HL-60 (cell line): ENCODE measurements around the gene MFF.

ENCODE experiments used
- DNase-seq, 2 experiments: peaks; one replicate each; pipeline ENCODE4 v3.0.0-alpha.2; 2010 to 2020; ENCODE audit warnings: low read depth in 1 of 2, low spot score in 1 of 2
- H3K27ac ChIP-seq: fragments of 250-450 bp; sonication (Bioruptor Pico); replicated peaks from 2 replicates; pipeline ENCODE4 v1.5.1; 2020; ENCODE audit warnings: mild to moderate bottlenecking, moderate library complexity
- H3K27me3 ChIP-seq: fragments of 250-450 bp; sonication (Bioruptor Pico); 2 replicates; pipeline ENCODE4 v1.5.1; 2021; ENCODE audit warnings: mild to moderate bottlenecking, moderate library complexity; ENCODE audit not compliant: insufficient read depth, poor library complexity, severe bottlenecking
- H3K4me3 ChIP-seq: replicated peaks from 2 replicates; pipeline ENCODE4 v1.5.1; 2011; ENCODE audit warnings: mild to moderate bottlenecking, control low read depth, low read length; ENCODE audit not compliant: insufficient read depth
- GABPA ChIP-seq: IDR thresholded peaks from 2 replicates; pipeline ENCODE4 v1.6.1; 2012; ENCODE audit warnings: low read depth
- POLR2AphosphoS5 ChIP-seq: IDR thresholded peaks from 2 replicates; pipeline ENCODE4 v1.6.1; 2012; ENCODE audit warnings: low read depth
- SPI1 ChIP-seq: IDR thresholded peaks from 2 replicates; pipeline ENCODE4 v1.6.1; 2012; ENCODE audit warnings: low read depth, mild to moderate bottlenecking, borderline replicate concordance
- TF ChIP-seq, protein P1 (sequence below): IDR thresholded peaks from 2 replicates; pipeline ENCODE4 v1.6.1; 2012; ENCODE audit warnings: low read depth; ENCODE audit not compliant: insufficient replicate concordance
- TF ChIP-seq, protein P2 (sequence below): IDR thresholded peaks from one replicate; pipeline ENCODE4 v1.5.1; 2011; ENCODE audit warnings: low read length, control low read depth, inconsistent platforms; ENCODE audit not compliant: insufficient read depth

Gene MFF

DNA sequence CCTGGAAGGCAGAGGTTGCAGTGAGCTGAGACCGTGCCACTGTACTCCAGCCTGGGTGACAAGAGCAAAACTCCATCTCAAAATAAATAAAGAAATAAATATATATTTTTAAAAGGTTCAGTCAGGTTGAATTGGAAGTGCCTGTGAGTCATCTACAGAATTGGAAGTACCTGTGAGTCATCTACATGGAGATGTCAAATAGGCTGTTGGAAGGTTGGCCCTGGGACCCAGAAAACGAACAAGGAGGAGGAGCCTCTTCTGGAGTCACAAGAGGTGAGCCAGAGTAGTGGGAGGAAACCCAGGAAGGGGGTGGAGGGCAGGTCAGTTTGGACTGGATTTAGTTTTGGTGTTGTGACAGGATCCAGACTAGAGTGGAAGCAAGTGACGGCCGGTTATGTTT, 77.9 kb downstream of the MFF start:
- Histone ChIP-seq H3K4me3 (no peak overlapping the region), H3K27ac (no peak overlapping the region), H3K27me3 (no peaks in the 10 kb centered on the region)
- TF ChIP-seq POLR2AphosphoS5 = no peak
- TF ChIP-seq, protein P1, sequence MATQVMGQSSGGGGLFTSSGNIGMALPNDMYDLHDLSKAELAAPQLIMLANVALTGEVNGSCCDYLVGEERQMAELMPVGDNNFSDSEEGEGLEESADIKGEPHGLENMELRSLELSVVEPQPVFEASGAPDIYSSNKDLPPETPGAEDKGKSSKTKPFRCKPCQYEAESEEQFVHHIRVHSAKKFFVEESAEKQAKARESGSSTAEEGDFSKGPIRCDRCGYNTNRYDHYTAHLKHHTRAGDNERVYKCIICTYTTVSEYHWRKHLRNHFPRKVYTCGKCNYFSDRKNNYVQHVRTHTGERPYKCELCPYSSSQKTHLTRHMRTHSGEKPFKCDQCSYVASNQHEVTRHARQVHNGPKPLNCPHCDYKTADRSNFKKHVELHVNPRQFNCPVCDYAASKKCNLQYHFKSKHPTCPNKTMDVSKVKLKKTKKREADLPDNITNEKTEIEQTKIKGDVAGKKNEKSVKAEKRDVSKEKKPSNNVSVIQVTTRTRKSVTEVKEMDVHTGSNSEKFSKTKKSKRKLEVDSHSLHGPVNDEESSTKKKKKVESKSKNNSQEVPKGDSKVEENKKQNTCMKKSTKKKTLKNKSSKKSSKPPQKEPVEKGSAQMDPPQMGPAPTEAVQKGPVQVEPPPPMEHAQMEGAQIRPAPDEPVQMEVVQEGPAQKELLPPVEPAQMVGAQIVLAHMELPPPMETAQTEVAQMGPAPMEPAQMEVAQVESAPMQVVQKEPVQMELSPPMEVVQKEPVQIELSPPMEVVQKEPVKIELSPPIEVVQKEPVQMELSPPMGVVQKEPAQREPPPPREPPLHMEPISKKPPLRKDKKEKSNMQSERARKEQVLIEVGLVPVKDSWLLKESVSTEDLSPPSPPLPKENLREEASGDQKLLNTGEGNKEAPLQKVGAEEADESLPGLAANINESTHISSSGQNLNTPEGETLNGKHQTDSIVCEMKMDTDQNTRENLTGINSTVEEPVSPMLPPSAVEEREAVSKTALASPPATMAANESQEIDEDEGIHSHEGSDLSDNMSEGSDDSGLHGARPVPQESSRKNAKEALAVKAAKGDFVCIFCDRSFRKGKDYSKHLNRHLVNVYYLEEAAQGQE = no peak
- TF ChIP-seq, protein P2, sequence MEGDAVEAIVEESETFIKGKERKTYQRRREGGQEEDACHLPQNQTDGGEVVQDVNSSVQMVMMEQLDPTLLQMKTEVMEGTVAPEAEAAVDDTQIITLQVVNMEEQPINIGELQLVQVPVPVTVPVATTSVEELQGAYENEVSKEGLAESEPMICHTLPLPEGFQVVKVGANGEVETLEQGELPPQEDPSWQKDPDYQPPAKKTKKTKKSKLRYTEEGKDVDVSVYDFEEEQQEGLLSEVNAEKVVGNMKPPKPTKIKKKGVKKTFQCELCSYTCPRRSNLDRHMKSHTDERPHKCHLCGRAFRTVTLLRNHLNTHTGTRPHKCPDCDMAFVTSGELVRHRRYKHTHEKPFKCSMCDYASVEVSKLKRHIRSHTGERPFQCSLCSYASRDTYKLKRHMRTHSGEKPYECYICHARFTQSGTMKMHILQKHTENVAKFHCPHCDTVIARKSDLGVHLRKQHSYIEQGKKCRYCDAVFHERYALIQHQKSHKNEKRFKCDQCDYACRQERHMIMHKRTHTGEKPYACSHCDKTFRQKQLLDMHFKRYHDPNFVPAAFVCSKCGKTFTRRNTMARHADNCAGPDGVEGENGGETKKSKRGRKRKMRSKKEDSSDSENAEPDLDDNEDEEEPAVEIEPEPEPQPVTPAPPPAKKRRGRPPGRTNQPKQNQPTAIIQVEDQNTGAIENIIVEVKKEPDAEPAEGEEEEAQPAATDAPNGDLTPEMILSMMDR = no peak
- no peak for TF ChIP-seq GABPA
- TF ChIP-seq SPI1 = no peak
- no peak for DNase-seq

DNA sequence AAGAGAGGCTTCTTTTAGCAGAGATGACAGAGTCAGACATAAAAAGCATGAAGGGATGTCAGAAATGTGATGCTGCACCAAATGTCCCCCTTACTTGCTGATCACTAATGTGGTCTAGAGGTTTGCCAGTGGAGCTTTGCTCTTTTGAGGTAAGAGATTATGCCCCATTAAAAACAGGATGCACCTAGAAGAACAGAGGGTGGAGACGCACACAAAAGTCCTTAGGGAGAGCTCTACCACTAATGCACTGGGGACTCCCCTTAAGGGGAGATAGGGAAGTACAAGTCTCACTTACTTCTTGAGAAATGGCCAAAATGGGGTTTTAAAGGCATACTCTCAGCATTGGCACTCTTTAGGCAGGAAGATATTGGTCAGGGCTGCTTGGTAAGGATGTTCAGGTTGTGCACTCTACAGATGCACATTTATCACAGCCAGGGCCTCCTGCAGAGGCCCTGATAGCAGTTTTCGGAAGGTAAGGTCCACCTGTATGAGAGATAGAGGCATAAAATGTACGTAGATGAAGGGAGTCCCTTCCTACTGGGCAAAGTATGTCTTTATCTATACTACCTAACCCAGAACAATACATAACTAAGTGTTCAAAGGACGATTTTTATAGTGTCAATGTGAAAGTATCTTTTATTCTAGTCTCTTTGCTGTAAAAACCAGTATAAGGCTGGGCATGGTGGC, 79.7 kb downstream of the MFF start:
- H3K4me3 ChIP-seq = no peak overlapping the region
- no peak for DNase-seq
- TF ChIP-seq SPI1 = no peak

DNA sequence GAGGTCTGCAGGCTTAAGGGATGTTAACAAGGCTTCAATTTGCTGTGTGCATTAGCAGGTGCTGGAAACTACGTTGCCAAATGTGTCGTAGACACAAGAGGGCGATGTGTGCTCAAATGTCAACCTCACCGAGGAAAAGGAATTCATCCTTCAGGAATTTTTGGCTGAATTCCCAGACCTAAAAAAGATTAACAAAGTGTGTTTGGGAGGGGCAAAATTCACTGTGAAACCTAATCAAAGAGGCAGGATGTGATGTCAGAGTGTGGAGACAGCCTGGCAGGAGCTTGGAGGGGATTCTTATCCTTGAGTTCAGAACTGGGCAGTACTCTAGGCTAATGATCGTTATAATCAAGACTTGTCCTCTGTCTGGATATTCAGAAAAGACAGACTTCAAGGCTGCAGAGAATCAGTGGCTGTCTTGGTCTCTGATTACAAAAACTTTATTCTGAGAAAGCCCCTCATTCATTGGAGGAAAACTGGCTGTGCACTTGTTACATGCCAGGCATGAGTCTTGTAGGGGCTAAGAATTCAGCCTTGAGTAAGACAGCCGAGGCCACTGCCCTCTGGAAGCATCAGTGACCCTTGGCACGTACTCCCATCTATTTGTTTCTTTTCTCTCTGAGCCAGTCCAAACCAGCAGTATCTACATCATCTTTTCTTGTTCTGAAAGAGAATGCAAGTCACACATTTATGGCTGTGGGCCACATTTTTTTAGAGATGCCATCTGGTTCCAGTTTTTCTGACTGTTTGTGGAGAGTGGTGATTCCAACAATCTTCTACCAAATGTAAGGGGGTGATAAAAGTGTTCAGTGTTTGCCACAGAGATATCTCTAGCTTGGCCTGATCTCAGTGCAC, 81.4 kb downstream of the MFF start:
- H3K27me3 ChIP-seq = no peaks in the 10 kb centered on the region

More for the DNA sequence above, 79.7 kb downstream of the MFF start:
- Histone ChIP-seq H3K27me3 (no peaks in the 10 kb centered on the region), H3K27ac (no peak overlapping the region)

More for the DNA sequence above, 81.4 kb downstream of the MFF start:
- Histone ChIP-seq H3K27ac (no peak overlapping the region), H3K4me3 (no peak overlapping the region)
- DNase-seq = peak in 1 of 2 experiments; percentile 44
- TF ChIP-seq SPI1 (no peak), POLR2AphosphoS5 (no peak)
- TF ChIP-seq, protein P2 = peak; percentile 43
